ENCODE results near the gene SASH1.

SASH1 gene

DNA sequence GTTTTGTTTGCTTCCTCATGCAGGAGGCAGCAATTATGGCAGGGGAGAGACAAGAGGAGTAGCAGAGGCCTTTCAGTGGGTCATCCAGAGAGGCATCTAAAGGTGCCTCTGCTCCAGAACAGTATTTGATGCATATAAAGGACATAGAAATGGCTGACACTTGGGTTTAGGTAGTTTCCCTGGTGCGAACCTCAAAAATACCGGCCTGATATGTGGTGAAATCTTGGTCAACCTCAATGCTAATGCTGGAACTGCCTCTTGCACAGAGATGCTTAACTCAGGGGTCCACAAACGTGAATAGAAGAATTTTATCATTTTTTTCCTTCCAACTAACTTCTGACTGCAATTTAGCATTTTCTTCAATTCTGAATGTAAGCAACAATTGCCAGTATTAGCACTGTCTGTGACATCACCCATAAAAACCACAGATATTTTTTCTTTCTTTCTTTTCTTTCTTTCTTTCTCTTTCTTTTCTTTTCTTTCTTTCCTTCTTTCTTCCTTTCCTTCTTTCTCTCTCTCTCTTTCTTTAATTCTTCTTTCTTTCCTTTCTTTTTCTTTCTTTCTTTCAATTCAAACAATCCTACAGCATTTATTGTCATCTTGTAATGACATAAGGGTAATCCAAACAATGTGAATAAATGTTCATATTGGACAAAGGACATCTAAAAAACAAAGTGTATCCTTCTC, 224.2 kb downstream of the SASH1 start:
- DNase-seq (no peak), ATAC-seq (ENCODE audit: insufficient read depth, low read depth) (no peak)
- TF ChIP-seq, protein P1, sequence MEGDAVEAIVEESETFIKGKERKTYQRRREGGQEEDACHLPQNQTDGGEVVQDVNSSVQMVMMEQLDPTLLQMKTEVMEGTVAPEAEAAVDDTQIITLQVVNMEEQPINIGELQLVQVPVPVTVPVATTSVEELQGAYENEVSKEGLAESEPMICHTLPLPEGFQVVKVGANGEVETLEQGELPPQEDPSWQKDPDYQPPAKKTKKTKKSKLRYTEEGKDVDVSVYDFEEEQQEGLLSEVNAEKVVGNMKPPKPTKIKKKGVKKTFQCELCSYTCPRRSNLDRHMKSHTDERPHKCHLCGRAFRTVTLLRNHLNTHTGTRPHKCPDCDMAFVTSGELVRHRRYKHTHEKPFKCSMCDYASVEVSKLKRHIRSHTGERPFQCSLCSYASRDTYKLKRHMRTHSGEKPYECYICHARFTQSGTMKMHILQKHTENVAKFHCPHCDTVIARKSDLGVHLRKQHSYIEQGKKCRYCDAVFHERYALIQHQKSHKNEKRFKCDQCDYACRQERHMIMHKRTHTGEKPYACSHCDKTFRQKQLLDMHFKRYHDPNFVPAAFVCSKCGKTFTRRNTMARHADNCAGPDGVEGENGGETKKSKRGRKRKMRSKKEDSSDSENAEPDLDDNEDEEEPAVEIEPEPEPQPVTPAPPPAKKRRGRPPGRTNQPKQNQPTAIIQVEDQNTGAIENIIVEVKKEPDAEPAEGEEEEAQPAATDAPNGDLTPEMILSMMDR (IDR thresholded peaks at IDR 0.05; ENCODE audit: borderline replicate concordance, extremely low read depth, low read length, poor library complexity, severe bottlenecking), result no peak
- no peak for TF ChIP-seq EZH2 (IDR thresholded peaks at IDR 0.05; ENCODE audit: borderline replicate concordance, low read depth, low read length, severe bottlenecking)
- Histone ChIP-seq H3K27me3 (ENCODE audit: insufficient read depth, low read length, poor library complexity) (peaks cover 5% of the 10 kb centered on the region), H3K36me3 (ENCODE audit: insufficient read depth, low read length) (no peaks in the 10 kb centered on the region), H4K20me1 (ENCODE audit: insufficient read depth, low read length) (no peaks in the 10 kb centered on the region; the same call in 1 of the 2 replicates), H3K9me3 (ENCODE audit: insufficient read depth, low read length, severe bottlenecking) (no peaks in the 10 kb centered on the region), H3K4me1 (ENCODE audit: insufficient read depth, low read length) (no peaks in the 10 kb centered on the region), H3K27ac (ENCODE audit: low read length) (no peak overlapping the region), H3K4me2 (ENCODE audit: insufficient read depth, low read length) (no peak overlapping the region), H3K79me2 (ENCODE audit: insufficient read depth, low read length) (no peaks in the 10 kb centered on the region), H3K4me3 (ENCODE audit: low read depth in 1 of 2, low read length in 2 of 2) (no peak overlapping the region), H2AFZ (ENCODE audit: low read depth, low read length) (no peak overlapping the region), H3K9ac (ENCODE audit: low read depth, low read length) (no peak overlapping the region)

DNA sequence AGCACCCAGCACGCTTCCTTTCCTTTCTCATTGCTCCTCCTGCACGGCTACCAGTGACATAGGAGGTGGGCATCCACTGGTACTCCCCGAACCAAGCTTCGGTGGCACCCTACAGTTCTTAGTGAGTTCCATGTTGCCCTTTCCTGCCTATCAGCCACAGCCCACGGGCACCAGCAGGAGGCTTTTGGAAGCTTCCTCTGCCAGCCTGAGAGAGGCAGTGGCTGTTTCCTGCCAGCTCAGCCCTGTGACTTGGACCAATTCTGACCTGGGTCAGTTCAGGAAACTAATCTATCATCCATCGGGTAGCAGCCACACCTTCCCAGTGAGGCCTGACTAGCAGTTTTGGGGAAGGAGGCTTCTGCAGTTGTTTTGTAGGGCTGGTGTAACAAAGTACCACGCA, 227.8 kb downstream of the SASH1 start:
- Histone ChIP-seq H3K27ac (ENCODE audit: low read length) (no peak overlapping the region), H3K27me3 (ENCODE audit: insufficient read depth, low read length, poor library complexity) (peaks cover 5% of the 10 kb centered on the region), H3K36me3 (ENCODE audit: insufficient read depth, low read length) (no peaks in the 10 kb centered on the region), H3K9me3 (ENCODE audit: insufficient read depth, low read length, severe bottlenecking) (no peaks in the 10 kb centered on the region), H3K79me2 (ENCODE audit: insufficient read depth, low read length) (no peaks in the 10 kb centered on the region), H4K20me1 (ENCODE audit: insufficient read depth, low read length) (no peaks in the 10 kb centered on the region), H3K4me2 (ENCODE audit: insufficient read depth, low read length) (no peak overlapping the region), H3K9ac (ENCODE audit: low read depth, low read length) (no peak overlapping the region), H3K4me1 (ENCODE audit: insufficient read depth, low read length) (no peaks in the 10 kb centered on the region), H2AFZ (ENCODE audit: low read depth, low read length) (no peak overlapping the region), H3K4me3 (ENCODE audit: low read depth in 1 of 2, low read length in 2 of 2) (no peak overlapping the region)
- no peak for TF ChIP-seq EZH2 (IDR thresholded peaks at IDR 0.05; ENCODE audit: borderline replicate concordance, low read depth, low read length, severe bottlenecking)
- TF ChIP-seq, protein P1 (IDR thresholded peaks at IDR 0.05; ENCODE audit: borderline replicate concordance, extremely low read depth, low read length, poor library complexity, severe bottlenecking), result no peak
- ATAC-seq (ENCODE audit: insufficient read depth, low read depth), result no peak
- no peak for DNase-seq

DNA sequence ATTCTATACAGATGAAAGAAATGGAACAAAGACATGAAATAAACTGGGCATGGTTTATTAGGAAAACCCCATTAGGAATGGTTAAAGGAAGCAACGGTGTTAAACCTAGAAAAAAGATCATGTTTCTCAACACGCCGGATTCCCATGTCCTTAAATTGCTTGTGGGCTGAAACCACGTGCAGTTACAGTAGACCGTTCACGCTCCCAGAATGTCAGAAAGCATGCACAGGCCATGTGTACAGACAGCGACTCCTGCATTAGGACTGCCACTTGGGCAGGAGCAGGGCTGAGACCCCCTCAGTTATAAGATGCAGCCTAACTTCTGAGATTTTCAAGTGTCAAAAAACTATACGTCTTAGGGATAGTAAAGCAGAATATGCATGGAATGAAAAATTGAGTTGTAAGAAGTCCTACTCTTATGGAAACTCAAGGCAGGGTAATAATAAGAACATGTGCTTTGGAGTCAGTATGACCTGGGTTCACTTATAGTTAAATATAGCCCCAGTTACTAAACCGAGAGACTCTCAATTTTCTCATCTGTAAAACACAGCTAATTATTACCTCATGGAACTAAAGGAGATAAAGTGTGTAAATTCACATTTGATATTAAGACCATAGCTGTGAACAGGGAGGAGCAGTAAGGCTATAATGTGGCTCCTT, 230.2 kb downstream of the SASH1 start:
- H3K79me2 ChIP-seq (ENCODE audit: insufficient read depth, low read length), result no peaks in the 10 kb centered on the region
- H3K4me2 ChIP-seq (ENCODE audit: insufficient read depth, low read length), result no peak overlapping the region
- H3K9ac ChIP-seq (ENCODE audit: low read depth, low read length), result no peak overlapping the region
- H3K36me3 ChIP-seq (ENCODE audit: insufficient read depth, low read length), result no peaks in the 10 kb centered on the region
- TF ChIP-seq EZH2 (IDR thresholded peaks at IDR 0.05; ENCODE audit: borderline replicate concordance, low read depth, low read length, severe bottlenecking), result no peak
- TF ChIP-seq, protein P1 (IDR thresholded peaks at IDR 0.05; ENCODE audit: borderline replicate concordance, extremely low read depth, low read length, poor library complexity, severe bottlenecking), result no peak
- no peaks in the 10 kb centered on the region for H3K9me3 ChIP-seq (ENCODE audit: insufficient read depth, low read length, severe bottlenecking)
- H3K4me3 ChIP-seq (ENCODE audit: low read depth in 1 of 2, low read length in 2 of 2), result no peak overlapping the region
- H4K20me1 ChIP-seq (ENCODE audit: insufficient read depth, low read length), result no peaks in the 10 kb centered on the region
- no peak overlapping the region for H3K27ac ChIP-seq (ENCODE audit: low read length)
- H3K27me3 ChIP-seq (ENCODE audit: insufficient read depth, low read length, poor library complexity), result no peaks in the 10 kb centered on the region
- no peak overlapping the region for H2AFZ ChIP-seq (ENCODE audit: low read depth, low read length)
- ATAC-seq (ENCODE audit: insufficient read depth, low read depth), result no peak
- no peak for DNase-seq
- no peaks in the 10 kb centered on the region for H3K4me1 ChIP-seq (ENCODE audit: insufficient read depth, low read length)
